K562 (cell line): Measurements from ENCODE around the gene IL5. TPM values are rescaled to one million over a fixed set of nuclear protein-coding genes. Genes with fewer than 3 reads are reported as not detected.

Source experiments
- BRD9 ChIP-seq: fragments of 450-650 bp; IDR thresholded peaks from 2 replicates; pipeline ENCODE4 v1.6.1; 2018; ENCODE audit warnings: low read depth; ENCODE audit not compliant: partially characterized antibody
- CBFA2T3 ChIP-seq: fragments of 450-650 bp; IDR thresholded peaks from 2 replicates; pipeline ENCODE4 v1.6.1; 2017
- CBFB ChIP-seq: sonication (generic); formaldehyde crosslinking; IDR thresholded peaks from 2 replicates; pipeline ENCODE4 v1.4.0; 2020; ENCODE audit warnings: mild to moderate bottlenecking, missing genetic modification reagents
- ETV1 ChIP-seq: fragments of 450-650 bp; conservative IDR thresholded peaks from 2 replicates; pipeline ENCODE4 v1.6.1; 2016; ENCODE audit warnings: missing genetic modification characterization, control low read depth, low read depth, missing compliant biosample characterization
- KLF6 ChIP-seq: fragments of 250-450 bp; sonication (Bioruptor Pico); IDR thresholded peaks from 2 replicates; pipeline ENCODE4 v1.4.0; 2020; ENCODE audit warnings: mild to moderate bottlenecking, moderate library complexity, borderline replicate concordance
- MBD2 ChIP-seq: sonication (generic); IDR thresholded peaks from 2 replicates; pipeline ENCODE4 v1.6.1; 2016; ENCODE audit warnings: low read depth, borderline replicate concordance
- MYNN ChIP-seq, 2 experiments: sonication (generic); formaldehyde crosslinking in 1 of 2; IDR thresholded peaks; 2 replicates each; pipeline versions ENCODE4 v1.5.0 to v1.6.1; 2016 to 2020; ENCODE audit warnings: antibody characterized with exemption in 1 of 2, missing genetic modification reagents in 1 of 2
- RUNX1 ChIP-seq: sonication (generic); IDR thresholded peaks from 2 replicates; pipeline ENCODE4 v1.6.1; 2016; ENCODE audit warnings: antibody characterized with exemption, low read depth
- TCFL5 ChIP-seq: fragments of 250-450 bp; sonication (Bioruptor Pico); conservative IDR thresholded peaks from 2 replicates; pipeline ENCODE4 v1.6.1; 2021; ENCODE audit warnings: mild to moderate bottlenecking, moderate library complexity, matching md5 sums
- ZC3H4 ChIP-seq: sonication (generic); formaldehyde crosslinking; IDR thresholded peaks from 2 replicates; pipeline ENCODE4 v1.9.0; 2021; ENCODE audit warnings: missing genetic modification reagents, borderline replicate concordance
- ZEB2 ChIP-seq: fragments of 450-650 bp; IDR thresholded peaks from 2 replicates; pipeline ENCODE4 v1.6.1; 2016
- ZNF583 ChIP-seq: fragments of 250-450 bp; sonication (Bioruptor Pico); IDR thresholded peaks from 2 replicates; pipeline ENCODE4 v1.4.0; 2020
- polyA plus RNA-seq, 8 experiments: library from polyadenylated mRNA; depleted of rRNA in 4 of 8; stranded (reverse) in 5 of 8; unstranded in 3 of 8; fragments of >200 nt; fragmentation: Nextera tagmentation in 2 of 8; fragmentation: Illumina TruSeq in 1 of 8; extraction: Ambion mirVana in 2 of 8; extraction: Trizol in 1 of 8; gene quantifications; 2 replicates each; pipeline versions ENCODE4 v1.2.1 to v1.2.3, GENCODE V29; 2011 to 2014; ENCODE audit warnings: inconsistent platforms in 1 of 8, missing spikeins in 1 of 8
- total RNA-seq, 7 experiments: library from RNA; depleted of rRNA in 6 of 7; stranded (reverse); fragments of >200 nt in 6 of 7; fragmentation: Illumina TruSeq in 2 of 7; extraction: Trizol in 2 of 7; gene quantifications; 2 replicates each; pipeline versions ENCODE4 v1.2.1 to v1.2.3, GENCODE V29; 2011 to 2021; ENCODE audit warnings: low replicate concordance in 1 of 7
- TF ChIP-seq, protein P1 (sequence below): fragments of 450-650 bp; IDR thresholded peaks from 2 replicates; pipeline ENCODE4 v1.6.1; 2017; ENCODE audit warnings: antibody characterized with exemption, mild to moderate bottlenecking
- TF ChIP-seq, protein P2 (sequence below): fragments of 450-650 bp; formaldehyde crosslinking; IDR thresholded peaks from 2 replicates; pipeline ENCODE4 v1.4.0; 2020; ENCODE audit warnings: mild to moderate bottlenecking, moderate library complexity
- TF ChIP-seq, protein P3 (sequence below): fragments of 200-800 bp; sonication (Bioruptor generic); IDR thresholded peaks from 2 replicates; pipeline ENCODE4 v1.6.1; 2017; ENCODE audit warnings: missing genetic modification characterization, missing compliant biosample characterization
- TF ChIP-seq, protein P4 (sequence below): sonication (generic); formaldehyde crosslinking; IDR thresholded peaks from 2 replicates; pipeline ENCODE4 v1.8.0; 2023; ENCODE audit warnings: mild to moderate bottlenecking, missing genetic modification reagents

The IL5 gene
- total and polyA plus RNA-seq, 9 of the 15 experiments (the other 6 are each of a cell fraction or from before 2014, with no cell fraction given), result 0.44 TPM; not detected in 8

DNA sequence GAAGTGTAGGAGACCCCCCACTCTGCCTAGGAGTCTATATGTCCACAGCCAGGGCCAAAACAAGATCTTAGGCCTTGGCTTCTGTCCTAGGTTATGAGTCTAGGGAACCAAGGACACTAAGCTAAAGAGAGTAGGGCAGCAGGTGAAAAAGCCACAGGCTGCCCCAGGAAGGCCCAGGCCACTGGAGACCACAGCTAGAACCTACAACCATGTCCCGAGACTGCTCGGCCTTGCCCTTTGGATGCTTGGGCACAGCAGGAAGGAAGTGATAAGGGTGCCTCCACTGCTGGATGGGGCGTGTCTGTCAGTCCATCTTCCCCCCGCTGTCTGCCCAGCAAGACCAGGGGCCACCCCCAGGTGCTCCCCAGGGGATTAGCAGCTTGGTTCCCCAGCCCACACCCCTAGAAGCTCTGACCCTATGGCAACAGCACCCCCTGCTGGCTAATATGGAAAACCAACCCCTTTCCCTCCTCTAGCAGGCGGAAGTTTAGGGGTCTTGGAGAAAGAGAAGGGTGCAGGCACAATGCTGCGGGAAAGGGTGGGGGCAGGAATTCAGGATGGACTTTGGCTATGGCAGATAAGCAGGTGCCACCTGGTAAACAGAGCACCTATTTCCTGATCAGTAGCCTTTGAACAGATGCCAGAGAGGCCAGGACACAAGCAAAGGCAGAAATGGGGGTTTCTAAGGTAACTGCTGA lies 42.2 kb downstream of the IL5 start (continued):
- TF ChIP-seq, protein P1, sequence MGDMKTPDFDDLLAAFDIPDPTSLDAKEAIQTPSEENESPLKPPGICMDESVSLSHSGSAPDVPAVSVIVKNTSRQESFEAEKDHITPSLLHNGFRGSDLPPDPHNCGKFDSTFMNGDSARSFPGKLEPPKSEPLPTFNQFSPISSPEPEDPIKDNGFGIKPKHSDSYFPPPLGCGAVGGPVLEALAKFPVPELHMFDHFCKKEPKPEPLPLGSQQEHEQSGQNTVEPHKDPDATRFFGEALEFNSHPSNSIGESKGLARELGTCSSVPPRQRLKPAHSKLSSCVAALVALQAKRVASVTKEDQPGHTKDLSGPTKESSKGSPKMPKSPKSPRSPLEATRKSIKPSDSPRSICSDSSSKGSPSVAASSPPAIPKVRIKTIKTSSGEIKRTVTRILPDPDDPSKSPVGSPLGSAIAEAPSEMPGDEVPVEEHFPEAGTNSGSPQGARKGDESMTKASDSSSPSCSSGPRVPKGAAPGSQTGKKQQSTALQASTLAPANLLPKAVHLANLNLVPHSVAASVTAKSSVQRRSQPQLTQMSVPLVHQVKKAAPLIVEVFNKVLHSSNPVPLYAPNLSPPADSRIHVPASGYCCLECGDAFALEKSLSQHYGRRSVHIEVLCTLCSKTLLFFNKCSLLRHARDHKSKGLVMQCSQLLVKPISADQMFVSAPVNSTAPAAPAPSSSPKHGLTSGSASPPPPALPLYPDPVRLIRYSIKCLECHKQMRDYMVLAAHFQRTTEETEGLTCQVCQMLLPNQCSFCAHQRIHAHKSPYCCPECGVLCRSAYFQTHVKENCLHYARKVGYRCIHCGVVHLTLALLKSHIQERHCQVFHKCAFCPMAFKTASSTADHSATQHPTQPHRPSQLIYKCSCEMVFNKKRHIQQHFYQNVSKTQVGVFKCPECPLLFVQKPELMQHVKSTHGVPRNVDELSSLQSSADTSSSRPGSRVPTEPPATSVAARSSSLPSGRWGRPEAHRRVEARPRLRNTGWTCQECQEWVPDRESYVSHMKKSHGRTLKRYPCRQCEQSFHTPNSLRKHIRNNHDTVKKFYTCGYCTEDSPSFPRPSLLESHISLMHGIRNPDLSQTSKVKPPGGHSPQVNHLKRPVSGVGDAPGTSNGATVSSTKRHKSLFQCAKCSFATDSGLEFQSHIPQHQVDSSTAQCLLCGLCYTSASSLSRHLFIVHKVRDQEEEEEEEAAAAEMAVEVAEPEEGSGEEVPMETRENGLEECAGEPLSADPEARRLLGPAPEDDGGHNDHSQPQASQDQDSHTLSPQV, result peak; percentile 75
- no peak; the same call in 1 of the 2 replicates for TF ChIP-seq MBD2
- TF ChIP-seq MYNN (IDR thresholded peaks at IDR 0.05), result peak; percentile 34; the same call in 1 of the 2 replicates
- no peak for TF ChIP-seq MYNN (CRISPR knock-in tag; IDR thresholded peaks at IDR 0.05)
- TF ChIP-seq ZC3H4 (CRISPR knock-in tag), result no peak
- TF ChIP-seq BRD9, result peak; percentile 65
- peak; percentile 66 for TF ChIP-seq ETV1 (tag)
- no peak for TF ChIP-seq TCFL5
- 0 out of 2 replicates have a peak, but pooled peaks have one; percentile 42 for TF ChIP-seq ZNF583 (CRISPR knock-in tag)
- TF ChIP-seq RUNX1, result peak; percentile 19; the same call in 1 of the 2 replicates
- TF ChIP-seq, protein P2, sequence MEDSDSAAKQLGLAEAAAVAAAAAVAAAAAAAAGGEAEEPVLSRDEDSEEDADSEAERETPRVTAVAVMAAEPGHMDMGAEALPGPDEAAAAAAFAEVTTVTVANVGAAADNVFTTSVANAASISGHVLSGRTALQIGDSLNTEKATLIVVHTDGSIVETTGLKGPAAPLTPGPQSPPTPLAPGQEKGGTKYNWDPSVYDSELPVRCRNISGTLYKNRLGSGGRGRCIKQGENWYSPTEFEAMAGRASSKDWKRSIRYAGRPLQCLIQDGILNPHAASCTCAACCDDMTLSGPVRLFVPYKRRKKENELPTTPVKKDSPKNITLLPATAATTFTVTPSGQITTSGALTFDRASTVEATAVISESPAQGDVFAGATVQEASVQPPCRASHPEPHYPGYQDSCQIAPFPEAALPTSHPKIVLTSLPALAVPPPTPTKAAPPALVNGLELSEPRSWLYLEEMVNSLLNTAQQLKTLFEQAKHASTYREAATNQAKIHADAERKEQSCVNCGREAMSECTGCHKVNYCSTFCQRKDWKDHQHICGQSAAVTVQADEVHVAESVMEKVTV (CRISPR knock-in tag), result peak; percentile 96
- TF ChIP-seq, protein P3, sequence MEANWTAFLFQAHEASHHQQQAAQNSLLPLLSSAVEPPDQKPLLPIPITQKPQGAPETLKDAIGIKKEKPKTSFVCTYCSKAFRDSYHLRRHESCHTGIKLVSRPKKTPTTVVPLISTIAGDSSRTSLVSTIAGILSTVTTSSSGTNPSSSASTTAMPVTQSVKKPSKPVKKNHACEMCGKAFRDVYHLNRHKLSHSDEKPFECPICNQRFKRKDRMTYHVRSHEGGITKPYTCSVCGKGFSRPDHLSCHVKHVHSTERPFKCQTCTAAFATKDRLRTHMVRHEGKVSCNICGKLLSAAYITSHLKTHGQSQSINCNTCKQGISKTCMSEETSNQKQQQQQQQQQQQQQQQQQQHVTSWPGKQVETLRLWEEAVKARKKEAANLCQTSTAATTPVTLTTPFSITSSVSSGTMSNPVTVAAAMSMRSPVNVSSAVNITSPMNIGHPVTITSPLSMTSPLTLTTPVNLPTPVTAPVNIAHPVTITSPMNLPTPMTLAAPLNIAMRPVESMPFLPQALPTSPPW, result peak; percentile 65
- peak; percentile 50; the same call in 1 of the 2 replicates for TF ChIP-seq KLF6
- peak; percentile 82; the same call in 1 of the 2 replicates for TF ChIP-seq CBFB
- peak; percentile 58 for TF ChIP-seq CBFA2T3
- TF ChIP-seq, protein P4, sequence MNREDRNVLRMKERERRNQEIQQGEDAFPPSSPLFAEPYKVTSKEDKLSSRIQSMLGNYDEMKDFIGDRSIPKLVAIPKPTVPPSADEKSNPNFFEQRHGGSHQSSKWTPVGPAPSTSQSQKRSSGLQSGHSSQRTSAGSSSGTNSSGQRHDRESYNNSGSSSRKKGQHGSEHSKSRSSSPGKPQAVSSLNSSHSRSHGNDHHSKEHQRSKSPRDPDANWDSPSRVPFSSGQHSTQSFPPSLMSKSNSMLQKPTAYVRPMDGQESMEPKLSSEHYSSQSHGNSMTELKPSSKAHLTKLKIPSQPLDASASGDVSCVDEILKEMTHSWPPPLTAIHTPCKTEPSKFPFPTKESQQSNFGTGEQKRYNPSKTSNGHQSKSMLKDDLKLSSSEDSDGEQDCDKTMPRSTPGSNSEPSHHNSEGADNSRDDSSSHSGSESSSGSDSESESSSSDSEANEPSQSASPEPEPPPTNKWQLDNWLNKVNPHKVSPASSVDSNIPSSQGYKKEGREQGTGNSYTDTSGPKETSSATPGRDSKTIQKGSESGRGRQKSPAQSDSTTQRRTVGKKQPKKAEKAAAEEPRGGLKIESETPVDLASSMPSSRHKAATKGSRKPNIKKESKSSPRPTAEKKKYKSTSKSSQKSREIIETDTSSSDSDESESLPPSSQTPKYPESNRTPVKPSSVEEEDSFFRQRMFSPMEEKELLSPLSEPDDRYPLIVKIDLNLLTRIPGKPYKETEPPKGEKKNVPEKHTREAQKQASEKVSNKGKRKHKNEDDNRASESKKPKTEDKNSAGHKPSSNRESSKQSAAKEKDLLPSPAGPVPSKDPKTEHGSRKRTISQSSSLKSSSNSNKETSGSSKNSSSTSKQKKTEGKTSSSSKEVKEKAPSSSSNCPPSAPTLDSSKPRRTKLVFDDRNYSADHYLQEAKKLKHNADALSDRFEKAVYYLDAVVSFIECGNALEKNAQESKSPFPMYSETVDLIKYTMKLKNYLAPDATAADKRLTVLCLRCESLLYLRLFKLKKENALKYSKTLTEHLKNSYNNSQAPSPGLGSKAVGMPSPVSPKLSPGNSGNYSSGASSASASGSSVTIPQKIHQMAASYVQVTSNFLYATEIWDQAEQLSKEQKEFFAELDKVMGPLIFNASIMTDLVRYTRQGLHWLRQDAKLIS, result 0 out of 2 replicates have a peak, but pooled peaks have one; percentile 41
- TF ChIP-seq ZEB2, result peak; percentile 33; the same call in 1 of the 2 replicates
